ENCODE measurements around the gene GRM7. TPM values are rescaled to one million over a fixed set of nuclear protein-coding genes. Genes with fewer than 3 reads are reported as not detected.

Gene GRM7
- total RNA-seq, 1 experiment from 2014 or later = 0.28 TPM

- peaks cover 8 to 16% of the 10 kb centered on the region in 2 experiments for H3K4me1 Mint-ChIP-seq
- no peak for DNase-seq
Measured at GRCh38 chr3:7709376-7710082, 848.6 kb downstream of the GRM7 start.

More at GRCh38 chr3:7709376-7710082, 848.6 kb downstream of the GRM7 start:
- no peaks in the 10 kb centered on the region for H3K9me3 Mint-ChIP-seq
- Histone ChIP-seq H4K91ac (ENCODE audit: insufficient read length, low read depth, low read length) (no peak overlapping the region), H3T11ph (ENCODE audit: low read length) (no peak overlapping the region), H3K23ac (ENCODE audit: insufficient read length, low read depth, low read length) (no peak overlapping the region), H3K18ac (ENCODE audit: insufficient read length, low read depth, low read length) (no peak overlapping the region), H2BK5ac (ENCODE audit: insufficient read length, low read length) (no peak overlapping the region), H2AFZ (ENCODE audit: low read length) (no peak overlapping the region), H2BK12ac (ENCODE audit: insufficient read length, low read depth, low read length) (no peak overlapping the region), H3K4me2 (ENCODE audit: insufficient read depth, insufficient read length, low read length) (no peak overlapping the region), H4K20me1 (ENCODE audit: control insufficient read depth, insufficient read depth, insufficient read length) (no peaks in the 10 kb centered on the region), H2BK120ac (ENCODE audit: low read depth, low read length, poor library complexity, severe bottlenecking) (no peak overlapping the region), H3K4ac (ENCODE audit: low read depth, low read length) (no peak overlapping the region), H3K14ac (ENCODE audit: insufficient read depth, low read length) (no peak overlapping the region), H3K79me2 (ENCODE audit: insufficient read depth, low read length) (no peaks in the 10 kb centered on the region), H3K27me3 (ENCODE audit: insufficient read depth, low read length) (no peaks in the 10 kb centered on the region), H4K8ac (replicated peaks; ENCODE audit: insufficient read length, low read depth, low read length) (no peak overlapping the region), H4K5ac (ENCODE audit: insufficient read length, low read depth, low read length) (no peak overlapping the region), H3K23me2 (ENCODE audit: insufficient read length, low read depth, low read length, poor library complexity, severe bottlenecking) (no peaks in the 10 kb centered on the region), H3K56ac (ENCODE audit: insufficient read length, low read depth, low read length) (no peak overlapping the region), H3K79me1 (ENCODE audit: insufficient read depth, low read depth, low read length, poor library complexity, severe bottlenecking) (no peaks in the 10 kb centered on the region), H2BK15ac (ENCODE audit: low read depth, low read length) (no peak overlapping the region), H2BK20ac (ENCODE audit: low read depth, low read length, poor library complexity, severe bottlenecking) (no peak overlapping the region), H3K9ac (ENCODE audit: extremely low read depth, insufficient read length, low read length) (no peak overlapping the region), H3K27ac (ENCODE audit: insufficient read length, low read depth, low read length) (no peak overlapping the region), H3K9me3 (ENCODE audit: control insufficient read depth, low read depth, low read length) (no peaks in the 10 kb centered on the region), H2AK5ac (ENCODE audit: insufficient read length, low read length) (no peak overlapping the region), H3K4me1 (ENCODE audit: insufficient read depth, low read length) (no peaks in the 10 kb centered on the region)
- H3K4me3 Mint-ChIP-seq = no peak overlapping the region
- H3K36me3 Mint-ChIP-seq (ENCODE audit: insufficient read depth in 1 of 3, low read depth in 3 of 3) = peaks cover 0 to 2% (median 0%) of the 10 kb centered on the region in 3 experiments; a peak in 1 of 7 replicates
- H3K27ac Mint-ChIP-seq = no peak overlapping the region
- H3K27me3 Mint-ChIP-seq (ENCODE audit: low read depth) = no peaks in the 10 kb centered on the region; the same call in 1 of the 2 replicates
- no peak for TF ChIP-seq CTCF (conservative IDR thresholded peaks at IDR 0.05)
- WGBS (ENCODE audit: extremely low coverage, insufficient read length, low lambda C conversion rate) = no CpG with 5 or more reads among the region's 5 CpGs
